K562 (cell line): ENCODE measurements around the gene NFIC. TPM values are rescaled to one million over a fixed set of nuclear protein-coding genes. Genes with fewer than 3 reads are reported as not detected.

Experiments
- BRCA1 ChIP-seq, 2 experiments: fragments of 450-650 bp in 1 of 2; sonication (generic) in 1 of 2; formaldehyde crosslinking in 1 of 2; IDR thresholded peaks; 2 replicates each; pipeline versions ENCODE4 v1.5.0 to v1.6.1; 2017 to 2020; ENCODE audit warnings: mild to moderate bottlenecking in 1 of 2, missing genetic modification reagents in 1 of 2
- CEBPG ChIP-seq, 3 experiments: fragments of 200-800 bp in 1 of 3; sonication (Bioruptor generic) in 1 of 3; sonication (generic) in 1 of 3; formaldehyde crosslinking in 1 of 3; IDR thresholded peaks in 2 of 3; conservative IDR thresholded peaks in 1 of 3; 2 replicates each; pipeline versions ENCODE4 v1.6.1 to v1.8.0; 2016 to 2022; ENCODE audit warnings: missing compliant biosample characterization in 2 of 3, missing genetic modification characterization in 2 of 3, mild to moderate bottlenecking in 1 of 3, missing genetic modification reagents in 1 of 3
- EP400 ChIP-seq: fragments of 450-650 bp; IDR thresholded peaks from 2 replicates; pipeline ENCODE4 v1.6.1; 2017; ENCODE audit warnings: antibody characterized with exemption, mild to moderate bottlenecking, moderate library complexity
- ESRRA ChIP-seq: fragments of 450-650 bp; IDR thresholded peaks from 2 replicates; pipeline ENCODE4 v1.6.1; 2014; ENCODE audit warnings: low read depth, mild to moderate bottlenecking, moderate library complexity, borderline replicate concordance
- GABPA ChIP-seq: fragments of 200-800 bp; sonication (Bioruptor generic); conservative IDR thresholded peaks from 2 replicates; pipeline ENCODE4 v1.6.1; 2016; ENCODE audit warnings: low read depth, missing genetic modification characterization, missing compliant biosample characterization
- NR2C1 ChIP-seq, 2 experiments: fragments of 450-650 bp; IDR thresholded peaks; 2 replicates each; pipeline ENCODE4 v1.6.1; 2017; ENCODE audit warnings: mild to moderate bottlenecking in 2 of 2, antibody characterized with exemption in 1 of 2, inconsistent platforms in 1 of 2, missing compliant biosample characterization in 1 of 2, missing genetic modification characterization in 1 of 2
- RBM25 ChIP-seq: fragments of 200-400 bp; formaldehyde crosslinking; IDR thresholded peaks from 2 replicates; pipeline ENCODE4 v1.6.1; 2018; ENCODE audit warnings: low read length, low read depth, moderate library complexity; ENCODE audit not compliant: severe bottlenecking
- ZNF143 ChIP-seq: sonication (generic); formaldehyde crosslinking; IDR thresholded peaks from 2 replicates; pipeline ENCODE4 v1.9.0; 2022; ENCODE audit warnings: mild to moderate bottlenecking, missing genetic modification reagents
- polyA plus RNA-seq, 8 experiments: library from polyadenylated mRNA; depleted of rRNA in 4 of 8; stranded (reverse) in 5 of 8; unstranded in 3 of 8; fragments of >200 nt; fragmentation: Nextera tagmentation in 2 of 8; fragmentation: Illumina TruSeq in 1 of 8; extraction: Ambion mirVana in 2 of 8; extraction: Trizol in 1 of 8; gene quantifications; 2 replicates each; pipeline versions ENCODE4 v1.2.1 to v1.2.3, GENCODE V29; 2011 to 2014; ENCODE audit warnings: inconsistent platforms in 1 of 8, missing spikeins in 1 of 8
- total RNA-seq, 7 experiments: library from RNA; depleted of rRNA in 6 of 7; stranded (reverse); fragments of >200 nt in 6 of 7; fragmentation: Illumina TruSeq in 2 of 7; extraction: Trizol in 2 of 7; gene quantifications; 2 replicates each; pipeline versions ENCODE4 v1.2.1 to v1.2.3, GENCODE V29; 2011 to 2021; ENCODE audit warnings: low replicate concordance in 1 of 7
- TF ChIP-seq, protein P1 (sequence below), 3 experiments: fragments of 200-800 bp in 1 of 3; sonication (Bioruptor generic) in 1 of 3; sonication (generic) in 1 of 3; formaldehyde crosslinking in 1 of 3; IDR thresholded peaks; 2 replicates each; pipeline versions ENCODE4 v1.6.1 to v1.8.0; 2016 to 2022; ENCODE audit warnings: mild to moderate bottlenecking in 2 of 3, missing compliant biosample characterization in 2 of 3, missing genetic modification characterization in 2 of 3, missing genetic modification reagents in 1 of 3
- TF ChIP-seq, protein P2 (sequence below): fragments of 450-650 bp; IDR thresholded peaks from 2 replicates; pipeline ENCODE4 v1.6.1; 2018; ENCODE audit not compliant: partially characterized antibody
- TF ChIP-seq, protein P3 (sequence below): sonication (generic); formaldehyde crosslinking; IDR thresholded peaks from 2 replicates; pipeline ENCODE4 v1.8.1; 2023; ENCODE audit warnings: mild to moderate bottlenecking, missing genetic modification reagents
- TF ChIP-seq, protein P4 (sequence below): fragments of 250-450 bp; sonication (Bioruptor Pico); IDR thresholded peaks from 2 replicates; pipeline ENCODE4 v1.8.0; 2021; ENCODE audit warnings: moderate library complexity, mild to moderate bottlenecking, inconsistent platforms
- TF ChIP-seq, protein P5 (sequence below): IDR thresholded peaks from 2 replicates; pipeline ENCODE4 v1.6.1; 2012; ENCODE audit warnings: low read depth, low read length, improper control_type of control experiment, borderline replicate concordance

The NFIC gene
- total and polyA plus RNA-seq, 9 of the 15 experiments (the other 6 are each of a cell fraction or from before 2014, with no cell fraction given), result 0.71 to 62.1 (median 6.9) TPM

DNA sequence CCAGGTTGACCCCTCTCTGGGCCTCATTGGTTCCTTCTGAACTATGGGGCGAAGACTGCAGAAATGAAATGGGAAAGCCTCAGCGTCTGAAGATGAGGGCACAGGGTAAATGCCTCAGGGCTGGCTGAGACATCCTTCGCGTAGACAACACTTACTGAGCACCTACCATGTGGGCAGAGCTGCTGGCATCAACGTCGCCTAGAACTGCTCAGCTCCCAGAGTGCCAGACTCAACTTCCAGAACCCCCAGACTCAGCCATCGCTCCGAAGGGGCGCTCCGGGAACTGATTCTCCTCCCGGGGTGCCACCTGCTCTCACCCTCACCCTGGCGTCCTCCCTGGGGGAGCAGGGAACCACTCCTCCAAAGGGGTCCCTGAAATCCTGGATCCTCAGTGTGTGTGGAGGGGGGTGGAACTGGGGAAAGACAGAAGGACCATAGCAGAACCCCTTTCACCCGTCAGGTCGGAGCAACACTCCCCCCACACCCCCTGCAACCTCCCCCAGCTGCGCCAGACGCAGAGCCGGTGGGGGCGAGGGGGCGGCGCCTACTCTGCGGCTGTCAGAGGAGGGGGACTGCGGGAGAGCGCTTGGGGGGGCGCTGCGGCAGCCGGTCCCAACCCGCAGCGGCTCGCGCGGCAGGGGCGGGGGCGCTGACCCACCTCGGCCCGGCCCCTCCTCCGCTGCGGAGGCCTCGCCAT is 8.2 kb upstream of the NFIC start (continued):
- TF ChIP-seq, protein P1, sequence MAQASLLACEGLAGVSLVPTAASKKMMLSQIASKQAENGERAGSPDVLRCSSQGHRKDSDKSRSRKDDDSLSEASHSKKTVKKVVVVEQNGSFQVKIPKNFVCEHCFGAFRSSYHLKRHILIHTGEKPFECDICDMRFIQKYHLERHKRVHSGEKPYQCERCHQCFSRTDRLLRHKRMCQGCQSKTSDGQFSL (CRISPR knock-in tag; IDR thresholded peaks at IDR 0.05), result peak; percentile 74
- TF ChIP-seq, protein P1 (tag; IDR thresholded peaks at IDR 0.05), result peak in 1 of 2 experiments; percentile 12; a peak in 1 of 4 replicates
- TF ChIP-seq EP400, result no peak
- peak; percentile 58 for TF ChIP-seq RBM25
- TF ChIP-seq ZNF143 (CRISPR knock-in tag), result no peak
- TF ChIP-seq, protein P2, sequence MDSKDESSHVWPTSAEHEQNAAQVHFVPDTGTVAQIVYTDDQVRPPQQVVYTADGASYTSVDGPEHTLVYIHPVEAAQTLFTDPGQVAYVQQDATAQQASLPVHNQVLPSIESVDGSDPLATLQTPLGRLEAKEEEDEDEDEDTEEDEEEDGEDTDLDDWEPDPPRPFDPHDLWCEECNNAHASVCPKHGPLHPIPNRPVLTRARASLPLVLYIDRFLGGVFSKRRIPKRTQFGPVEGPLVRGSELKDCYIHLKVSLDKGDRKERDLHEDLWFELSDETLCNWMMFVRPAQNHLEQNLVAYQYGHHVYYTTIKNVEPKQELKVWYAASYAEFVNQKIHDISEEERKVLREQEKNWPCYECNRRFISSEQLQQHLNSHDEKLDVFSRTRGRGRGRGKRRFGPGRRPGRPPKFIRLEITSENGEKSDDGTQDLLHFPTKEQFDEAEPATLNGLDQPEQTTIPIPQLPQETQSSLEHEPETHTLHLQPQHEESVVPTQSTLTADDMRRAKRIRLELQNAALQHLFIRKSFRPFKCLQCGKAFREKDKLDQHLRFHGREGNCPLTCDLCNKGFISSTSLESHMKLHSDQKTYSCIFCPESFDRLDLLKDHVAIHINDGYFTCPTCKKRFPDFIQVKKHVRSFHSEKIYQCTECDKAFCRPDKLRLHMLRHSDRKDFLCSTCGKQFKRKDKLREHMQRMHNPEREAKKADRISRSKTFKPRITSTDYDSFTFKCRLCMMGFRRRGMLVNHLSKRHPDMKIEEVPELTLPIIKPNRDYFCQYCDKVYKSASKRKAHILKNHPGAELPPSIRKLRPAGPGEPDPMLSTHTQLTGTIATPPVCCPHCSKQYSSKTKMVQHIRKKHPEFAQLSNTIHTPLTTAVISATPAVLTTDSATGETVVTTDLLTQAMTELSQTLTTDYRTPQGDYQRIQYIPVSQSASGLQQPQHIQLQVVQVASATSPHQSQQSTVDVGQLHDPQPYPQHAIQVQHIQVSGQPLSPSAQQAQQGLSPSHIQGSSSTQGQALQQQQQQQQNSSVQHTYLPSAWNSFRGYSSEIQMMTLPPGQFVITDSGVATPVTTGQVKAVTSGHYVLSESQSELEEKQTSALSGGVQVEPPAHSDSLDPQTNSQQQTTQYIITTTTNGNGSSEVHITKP, result peak; percentile 74
- no peak for TF ChIP-seq GABPA
- TF ChIP-seq, protein P3, sequence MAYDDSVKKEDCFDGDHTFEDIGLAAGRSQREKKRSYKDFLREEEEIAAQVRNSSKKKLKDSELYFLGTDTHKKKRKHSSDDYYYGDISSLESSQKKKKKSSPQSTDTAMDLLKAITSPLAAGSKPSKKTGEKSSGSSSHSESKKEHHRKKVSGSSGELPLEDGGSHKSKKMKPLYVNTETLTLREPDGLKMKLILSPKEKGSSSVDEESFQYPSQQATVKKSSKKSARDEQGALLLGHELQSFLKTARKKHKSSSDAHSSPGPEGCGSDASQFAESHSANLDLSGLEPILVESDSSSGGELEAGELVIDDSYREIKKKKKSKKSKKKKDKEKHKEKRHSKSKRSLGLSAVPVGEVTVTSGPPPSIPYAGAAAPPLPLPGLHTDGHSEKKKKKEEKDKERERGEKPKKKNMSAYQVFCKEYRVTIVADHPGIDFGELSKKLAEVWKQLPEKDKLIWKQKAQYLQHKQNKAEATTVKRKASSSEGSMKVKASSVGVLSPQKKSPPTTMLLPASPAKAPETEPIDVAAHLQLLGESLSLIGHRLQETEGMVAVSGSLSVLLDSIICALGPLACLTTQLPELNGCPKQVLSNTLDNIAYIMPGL (CRISPR knock-in tag), result no peak
- TF ChIP-seq, protein P4, sequence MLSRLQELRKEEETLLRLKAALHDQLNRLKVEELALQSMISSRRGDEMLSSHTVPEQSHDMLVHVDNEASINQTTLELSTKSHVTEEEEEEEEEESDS (CRISPR knock-in tag), result no peak
- no peak for TF ChIP-seq BRCA1 (IDR thresholded peaks at IDR 0.05)
- 0 out of 2 replicates have a peak, but pooled peaks have one; percentile 35 for TF ChIP-seq BRCA1 (CRISPR knock-in tag; IDR thresholded peaks at IDR 0.05)
- TF ChIP-seq NR2C1 (IDR thresholded peaks at IDR 0.05), result peak; percentile 69
- no peak for TF ChIP-seq NR2C1 (tag; IDR thresholded peaks at IDR 0.05)
- TF ChIP-seq CEBPG (CRISPR knock-in tag; IDR thresholded peaks at IDR 0.05), result no peak
- TF ChIP-seq CEBPG (tag; conservative IDR thresholded peaks at IDR 0.05 in 1 of 2, IDR thresholded peaks at IDR 0.05 in 1 of 2), result no peak
- TF ChIP-seq, protein P5, sequence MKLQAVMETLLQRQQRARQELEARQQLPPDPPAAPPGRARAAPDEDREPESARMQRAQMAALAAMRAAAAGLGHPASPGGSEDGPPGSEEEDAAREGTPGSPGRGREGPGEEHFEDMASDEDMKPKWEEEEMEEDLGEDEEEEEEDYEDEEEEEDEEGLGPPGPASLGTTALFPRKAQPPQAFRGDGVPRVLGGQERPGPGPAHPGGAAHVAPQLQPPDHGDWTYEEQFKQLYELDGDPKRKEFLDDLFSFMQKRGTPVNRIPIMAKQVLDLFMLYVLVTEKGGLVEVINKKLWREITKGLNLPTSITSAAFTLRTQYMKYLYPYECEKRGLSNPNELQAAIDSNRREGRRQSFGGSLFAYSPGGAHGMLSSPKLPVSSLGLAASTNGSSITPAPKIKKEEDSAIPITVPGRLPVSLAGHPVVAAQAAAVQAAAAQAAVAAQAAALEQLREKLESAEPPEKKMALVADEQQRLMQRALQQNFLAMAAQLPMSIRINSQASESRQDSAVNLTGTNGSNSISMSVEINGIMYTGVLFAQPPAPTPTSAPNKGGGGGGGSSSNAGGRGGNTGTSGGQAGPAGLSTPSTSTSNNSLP, result no peak
- peak; percentile 55 for TF ChIP-seq ESRRA
